Mucosa of descending colon (tissue), 3 donors: ENCODE results near the gene ASTN2. TPM values are rescaled to one million over a fixed set of nuclear protein-coding genes. Genes with fewer than 3 reads are reported as not detected.

Experiments
- ATAC-seq: fragments of 200-7000 bp; cut with Tn5 transposase; one replicate; pipeline ENCODE4 v1.9.1; 2020; ENCODE audit warnings: mild to moderate bottlenecking, moderate library complexity
- DNase-seq, 3 donors: peaks; one replicate each; pipeline ENCODE4 v3.0.0-alpha.2; 2020
- H3K36me3 ChIP-seq: fragments of 200-600 bp; one replicate; pipeline ENCODE4 v1.8.0; 2021; ENCODE audit warnings: low read depth, mild to moderate bottlenecking
- H3K4me1 ChIP-seq: fragments of 200-600 bp; one replicate; pipeline ENCODE4 v1.8.0; 2021; ENCODE audit warnings: low read depth, mild to moderate bottlenecking
- H3K4me3 ChIP-seq: fragments of 200-600 bp; one replicate; pipeline ENCODE4 v1.8.0; 2021; ENCODE audit warnings: mild to moderate bottlenecking
- H3K9me3 ChIP-seq: fragments of 200-600 bp; one replicate; pipeline ENCODE4 v1.8.0; 2021; ENCODE audit warnings: mild to moderate bottlenecking
- intact Hi-C, 2 donors: fragments of 100-400 bp; cut with DNase I in 1 of 2; cut with micrococcal nuclease in 1 of 2; formaldehyde crosslinking; loops; one replicate each; pipeline versions ENCODE4 v1.11.0 to v1.11.1; 2022; cut with DNase I, micrococcal nuclease
- total RNA-seq, 3 donors: library from RNA; stranded (reverse); fragmentation: NEBNext Ultra II Directional in 2 of 3; extraction: Animal tissue kit (Norgen Biotek cat#: 25700) in 2 of 3; gene quantifications; one replicate each; pipeline versions ENCODE4 v1.2.1 to v1.2.4, GENCODE V29; 2021 to 2023
- TF ChIP-seq, protein P1 (sequence below): fragments of 200-600 bp; IDR thresholded peaks from one replicate; pipeline ENCODE4 v1.8.0; 2022; ENCODE audit warnings: antibody characterized with exemption, mild to moderate bottlenecking
- donor health status: DM: no; HTN: no; CAD: no; lungs with moderate emphysema.
- donor health status: DM: no; HTN: no; CAD: no.
- donor health status: DM: no; HTN: yes; CAD: no.

Gene ASTN2
- total RNA-seq, 3 donors from 2014 or later = 3.5 to 6.1 (median 5.4) TPM

DNA sequence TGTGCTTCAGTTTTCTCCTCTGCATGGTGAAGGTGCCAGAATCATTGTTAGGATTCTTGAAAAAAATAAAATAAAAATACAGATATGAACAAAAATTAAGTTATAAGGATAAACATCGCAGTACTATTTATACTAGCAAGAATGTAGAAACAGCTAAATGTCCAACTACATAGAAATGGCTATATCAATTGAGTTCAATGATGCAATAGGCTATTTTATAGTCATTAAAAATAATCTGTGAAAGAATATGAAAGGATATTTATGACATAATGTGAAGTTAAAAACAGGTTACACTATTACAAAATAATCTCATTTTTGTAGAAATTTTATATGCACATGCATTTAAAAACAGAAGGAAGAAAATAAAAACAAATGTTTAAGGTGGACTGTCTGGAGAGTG is 926.5 kb downstream of the ASTN2 start:
- Histone ChIP-seq H3K36me3 (no peaks in the 10 kb centered on the region), H3K4me1 (no peaks in the 10 kb centered on the region), H3K9me3 (no peaks in the 10 kb centered on the region), H3K4me3 (no peak overlapping the region)
- TF ChIP-seq, protein P1, sequence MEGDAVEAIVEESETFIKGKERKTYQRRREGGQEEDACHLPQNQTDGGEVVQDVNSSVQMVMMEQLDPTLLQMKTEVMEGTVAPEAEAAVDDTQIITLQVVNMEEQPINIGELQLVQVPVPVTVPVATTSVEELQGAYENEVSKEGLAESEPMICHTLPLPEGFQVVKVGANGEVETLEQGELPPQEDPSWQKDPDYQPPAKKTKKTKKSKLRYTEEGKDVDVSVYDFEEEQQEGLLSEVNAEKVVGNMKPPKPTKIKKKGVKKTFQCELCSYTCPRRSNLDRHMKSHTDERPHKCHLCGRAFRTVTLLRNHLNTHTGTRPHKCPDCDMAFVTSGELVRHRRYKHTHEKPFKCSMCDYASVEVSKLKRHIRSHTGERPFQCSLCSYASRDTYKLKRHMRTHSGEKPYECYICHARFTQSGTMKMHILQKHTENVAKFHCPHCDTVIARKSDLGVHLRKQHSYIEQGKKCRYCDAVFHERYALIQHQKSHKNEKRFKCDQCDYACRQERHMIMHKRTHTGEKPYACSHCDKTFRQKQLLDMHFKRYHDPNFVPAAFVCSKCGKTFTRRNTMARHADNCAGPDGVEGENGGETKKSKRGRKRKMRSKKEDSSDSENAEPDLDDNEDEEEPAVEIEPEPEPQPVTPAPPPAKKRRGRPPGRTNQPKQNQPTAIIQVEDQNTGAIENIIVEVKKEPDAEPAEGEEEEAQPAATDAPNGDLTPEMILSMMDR = no peak
- ATAC-seq (no peak), DNase-seq (no peak)
- intact Hi-C loops = no loop called here

DNA sequence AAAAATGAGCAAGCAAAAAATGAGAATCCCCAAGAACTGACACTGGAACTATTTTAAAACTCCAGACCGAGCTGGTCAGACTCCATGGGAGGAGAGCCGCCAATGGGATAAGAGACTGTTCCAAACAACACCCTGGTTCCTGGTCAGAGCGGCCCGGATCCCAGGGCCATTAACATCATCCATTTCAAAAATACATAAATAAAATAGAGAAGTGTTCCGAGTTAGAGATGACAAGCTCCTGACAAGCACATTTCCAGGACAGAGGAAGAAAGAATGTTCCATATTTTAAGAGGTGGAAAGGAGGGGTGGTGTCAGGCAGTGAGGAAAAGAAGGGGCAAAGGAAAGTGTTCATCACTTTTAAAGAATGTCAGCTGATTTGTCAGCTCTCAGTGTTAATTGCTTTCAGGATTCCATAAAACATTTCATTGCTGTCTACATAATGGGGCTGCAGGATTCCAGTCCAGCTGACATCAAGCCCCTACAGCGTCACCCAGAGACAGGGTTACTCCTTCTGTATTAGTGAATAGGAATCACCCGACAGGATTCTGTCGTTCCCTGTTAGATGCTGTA is 930.3 kb downstream of the ASTN2 start:
- ATAC-seq = no peak
- TF ChIP-seq, protein P1 = no peak

DNA sequence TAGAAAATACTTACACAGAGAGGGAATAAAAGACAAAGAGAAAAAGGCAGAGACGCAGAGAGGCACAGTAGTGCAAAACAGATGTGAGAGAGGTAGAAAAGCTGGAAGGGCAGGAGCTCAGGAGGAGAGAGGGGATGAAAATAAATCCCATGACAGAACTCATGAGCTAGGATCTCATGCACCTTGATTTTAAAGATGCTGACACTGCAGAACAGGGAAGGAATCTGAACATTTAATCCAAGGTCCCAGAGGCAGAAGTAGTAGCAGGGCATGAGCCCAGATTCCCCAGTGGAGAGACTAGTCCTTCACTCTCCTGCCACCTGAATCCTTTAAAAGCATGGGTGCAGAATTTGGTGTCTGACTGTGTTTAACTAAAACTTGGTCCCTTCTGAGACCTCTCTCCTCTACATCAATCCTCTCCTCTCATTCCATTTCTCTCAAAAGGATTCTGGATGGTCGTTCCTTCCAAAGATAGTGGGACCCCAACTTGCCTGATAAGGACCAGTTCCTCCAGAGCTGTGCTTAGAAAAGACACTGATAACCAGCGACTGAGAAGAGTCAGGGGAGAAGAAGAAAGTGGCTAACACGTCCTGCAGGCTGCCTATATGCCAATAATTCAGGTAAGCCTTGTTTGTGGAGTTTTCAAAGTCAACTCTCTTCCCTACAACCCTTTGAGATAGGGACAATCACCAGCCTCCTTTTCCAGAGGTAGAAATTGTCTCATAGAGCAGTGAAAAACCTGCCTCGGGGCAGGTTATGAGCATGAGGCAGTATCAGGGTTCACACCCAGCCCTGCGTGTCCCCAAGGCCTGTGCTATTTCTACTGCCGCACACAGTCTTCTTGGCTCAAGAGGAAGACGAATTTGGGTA is 931.0 kb downstream of the ASTN2 start:
- Histone ChIP-seq H3K9me3 (no peaks in the 10 kb centered on the region), H3K4me3 (no peak overlapping the region), H3K36me3 (no peaks in the 10 kb centered on the region), H3K4me1 (no peaks in the 10 kb centered on the region)
- intact Hi-C loops = no loop called here
- DNase-seq (no peak), ATAC-seq (no peak)
- TF ChIP-seq, protein P1 = no peak

More for the DNA sequence above, 930.3 kb downstream of the ASTN2 start:
- no peak for DNase-seq
- Histone ChIP-seq H3K9me3 (no peaks in the 10 kb centered on the region), H3K4me3 (no peak overlapping the region), H3K4me1 (no peaks in the 10 kb centered on the region), H3K36me3 (no peaks in the 10 kb centered on the region)
- intact Hi-C loops = no loop called here

DNA sequence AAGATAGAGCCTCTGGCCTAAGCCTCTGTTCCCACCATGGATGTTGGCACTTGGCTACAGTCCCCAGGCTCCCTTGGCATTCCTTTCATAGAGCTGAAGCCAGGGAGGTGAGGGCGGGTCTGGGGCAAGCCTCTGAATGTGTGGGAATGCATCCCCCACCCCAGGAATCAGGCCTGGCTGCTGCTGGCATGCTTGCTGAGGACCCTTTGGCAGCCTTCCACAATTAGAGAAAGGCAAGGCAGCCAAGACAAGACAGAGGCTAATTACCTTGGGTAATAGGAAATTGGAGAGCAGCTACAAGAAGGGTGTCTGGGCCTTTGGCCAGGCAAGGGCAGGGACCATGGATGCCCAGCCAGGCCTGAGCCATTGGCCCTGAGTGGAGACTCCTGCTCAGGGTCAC is 932.1 kb downstream of the ASTN2 start:
- H3K36me3 ChIP-seq = no peaks in the 10 kb centered on the region
- H3K9me3 ChIP-seq = no peaks in the 10 kb centered on the region
- no peak overlapping the region for H3K4me3 ChIP-seq
- no peaks in the 10 kb centered on the region for H3K4me1 ChIP-seq
- TF ChIP-seq, protein P1 = no peak
- intact Hi-C loops = no loop called here
- ATAC-seq (no peak), DNase-seq (no peak)

DNA sequence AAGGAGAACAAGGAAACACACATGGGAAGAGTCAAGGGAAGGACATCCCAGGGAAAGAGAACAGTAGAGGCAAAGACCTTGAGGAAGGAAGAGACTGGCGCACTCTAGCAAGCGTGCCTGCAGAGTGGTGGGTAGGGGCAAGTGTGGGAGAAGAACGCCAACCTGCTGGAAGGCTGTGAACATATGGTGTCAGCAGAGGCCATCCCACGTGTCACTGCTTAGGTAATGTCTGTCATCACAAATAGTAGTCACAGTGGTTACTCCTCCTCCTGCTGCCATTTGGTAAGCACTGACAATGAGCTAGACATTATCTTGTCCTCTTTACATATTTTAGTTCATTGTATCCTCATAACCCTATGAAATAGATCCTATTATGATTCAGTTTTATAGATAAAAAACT is 934.2 kb downstream of the ASTN2 start:
- ATAC-seq (no peak), DNase-seq (no peak)
- TF ChIP-seq, protein P1 = no peak
- no peaks in the 10 kb centered on the region for H3K4me1 ChIP-seq
- intact Hi-C loops = no loop called here
- H3K36me3 ChIP-seq = no peaks in the 10 kb centered on the region
- H3K4me3 ChIP-seq = no peak overlapping the region
- no peaks in the 10 kb centered on the region for H3K9me3 ChIP-seq
